ENCODE data around the gene ELP4.

ELP4 gene

GRCh38 chr11:31800398-31801265, 291.1 kb downstream of the ELP4 start:
- no peak for DNase-seq (ENCODE audit: low spot score)

- DNase-seq (ENCODE audit: low spot score), result no peak
Observed at GRCh38 chr11:31801298-31801702, 291.7 kb downstream of the ELP4 start.

GRCh38 chr11:31802000-31802551, 292.5 kb downstream of the ELP4 start:
- no peak for DNase-seq (ENCODE audit: low spot score)

- DNase-seq (ENCODE audit: low spot score), result no peak
Observed at GRCh38 chr11:31802609-31802989, 293.0 kb downstream of the ELP4 start.

GRCh38 chr11:31802990-31803812, 293.6 kb downstream of the ELP4 start:
- no peak for DNase-seq (ENCODE audit: low spot score)

- no peak for DNase-seq (ENCODE audit: low spot score)
Observed at GRCh38 chr11:31803813-31804311, 294.3 kb downstream of the ELP4 start.

- no peak for DNase-seq (ENCODE audit: low spot score)
Observed at GRCh38 chr11:31804312-31805036, 294.9 kb downstream of the ELP4 start.

- no peak for DNase-seq (ENCODE audit: low spot score)
Observed at GRCh38 chr11:31805037-31805628, 295.6 kb downstream of the ELP4 start.

GRCh38 chr11:31805629-31806185, 296.1 kb downstream of the ELP4 start:
- no peak for DNase-seq (ENCODE audit: low spot score)

- no peak for DNase-seq (ENCODE audit: low spot score)
Observed at GRCh38 chr11:31806186-31806927, 296.8 kb downstream of the ELP4 start.

GRCh38 chr11:31806928-31807798, 297.6 kb downstream of the ELP4 start:
- DNase-seq (ENCODE audit: low spot score), result no peak

- DNase-seq (ENCODE audit: low spot score), result no peak
Observed at GRCh38 chr11:31807799-31808667, 298.5 kb downstream of the ELP4 start.

- DNase-seq (ENCODE audit: low spot score), result no peak
Observed at GRCh38 chr11:31808721-31809540, 299.4 kb downstream of the ELP4 start.

- DNase-seq (ENCODE audit: low spot score), result no peak
Observed at GRCh38 chr11:31809541-31809856, 299.9 kb downstream of the ELP4 start.

- DNase-seq (ENCODE audit: low spot score), result no peak
Observed at GRCh38 chr11:31809857-31810778, 300.6 kb downstream of the ELP4 start.

GRCh38 chr11:31810779-31811647, 301.4 kb downstream of the ELP4 start, which contains the start of gene PAX6:
PAX6 (minus strand) TSS chr11:31811322; CDS start chr11:31806411, 4,911 bp downstream.
- DNase-seq (ENCODE audit: low spot score), result peak; percentile 22

All from activated CD4-positive, alpha-beta T cell treated with anti-CD3 and anti-CD28 coated beads, Interleukin-2, Interleukin-4, amounts not matched to agents 100 ng/mL and 50 ng/mL, durations not matched to agents 16 hours and 8 hours (primary cell).